IMR-90 (cell line): ENCODE data around the gene HIGD2A.

Experiments
- CEBPB ChIP-seq: IDR thresholded peaks from 2 replicates; pipeline ENCODE4 v1.6.1; 2012; ENCODE audit warnings: low read depth, low read length, improper control_type of control experiment
- CHD1 ChIP-seq: IDR thresholded peaks from 2 replicates; pipeline ENCODE4 v1.6.1; 2012; ENCODE audit warnings: low read depth, low read length, improper control_type of control experiment
- CTCF ChIP-seq: conservative IDR thresholded peaks from 2 replicates; pipeline ENCODE4 v1.5.1; 2012; ENCODE audit warnings: mild to moderate bottlenecking, low read depth, low read length, improper control_type of control experiment
- FOS ChIP-seq: fragments of 150-350 bp; IDR thresholded peaks from 2 replicates; pipeline ENCODE4 v1.6.1; 2016; ENCODE audit warnings: low read depth, low read length
- MAFK ChIP-seq: IDR thresholded peaks from 2 replicates; pipeline ENCODE4 v1.6.1; 2012; ENCODE audit warnings: low read depth, low read length, improper control_type of control experiment
- MXI1 ChIP-seq: IDR thresholded peaks from 2 replicates; pipeline ENCODE4 v1.6.1; 2012; ENCODE audit warnings: low read depth, mild to moderate bottlenecking, low read length, moderate library complexity, borderline replicate concordance
- POLR2A ChIP-seq: IDR thresholded peaks from 2 replicates; pipeline ENCODE4 v1.6.1; 2012; ENCODE audit warnings: mild to moderate bottlenecking, low read depth, low read length
- RAD21 ChIP-seq: IDR thresholded peaks from 2 replicates; pipeline ENCODE4 v1.6.1; 2012; ENCODE audit warnings: low read length, improper control_type of control experiment
- RCOR1 ChIP-seq: IDR thresholded peaks from 2 replicates; pipeline ENCODE4 v1.6.1; 2012; ENCODE audit warnings: mild to moderate bottlenecking, low read length, improper control_type of control experiment; ENCODE audit not compliant: insufficient replicate concordance
- SMC3 ChIP-seq: fragments of 150-350 bp; IDR thresholded peaks from 2 replicates; pipeline ENCODE4 v1.6.1; 2016; ENCODE audit warnings: low read depth, mild to moderate bottlenecking, antibody characterized with exemption, low read length, moderate library complexity
- TF ChIP-seq, protein P1 (sequence below): fragments of 150-350 bp; IDR thresholded peaks from 2 replicates; pipeline ENCODE4 v1.6.1; 2016; ENCODE audit warnings: low read depth, mild to moderate bottlenecking, low read length, moderate library complexity, borderline replicate concordance
- TF ChIP-seq, protein P2 (sequence below): fragments of 150-350 bp; IDR thresholded peaks from 2 replicates; pipeline ENCODE4 v1.6.1; 2017; ENCODE audit warnings: mild to moderate bottlenecking, antibody characterized with exemption, low read length, low read depth

GRCh38 chr5:176413255-176413565 lies 24.7 kb downstream of the HIGD2A start:
- TF ChIP-seq CTCF (no peak), CEBPB (no peak), POLR2A (no peak), RAD21 (no peak), SMC3 (no peak), CHD1 (no peak), MAFK (no peak), RCOR1 (no peak), FOS (no peak), MXI1 (no peak)
- TF ChIP-seq, protein P1, sequence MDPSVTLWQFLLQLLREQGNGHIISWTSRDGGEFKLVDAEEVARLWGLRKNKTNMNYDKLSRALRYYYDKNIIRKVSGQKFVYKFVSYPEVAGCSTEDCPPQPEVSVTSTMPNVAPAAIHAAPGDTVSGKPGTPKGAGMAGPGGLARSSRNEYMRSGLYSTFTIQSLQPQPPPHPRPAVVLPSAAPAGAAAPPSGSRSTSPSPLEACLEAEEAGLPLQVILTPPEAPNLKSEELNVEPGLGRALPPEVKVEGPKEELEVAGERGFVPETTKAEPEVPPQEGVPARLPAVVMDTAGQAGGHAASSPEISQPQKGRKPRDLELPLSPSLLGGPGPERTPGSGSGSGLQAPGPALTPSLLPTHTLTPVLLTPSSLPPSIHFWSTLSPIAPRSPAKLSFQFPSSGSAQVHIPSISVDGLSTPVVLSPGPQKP: no peak
- TF ChIP-seq, protein P2, sequence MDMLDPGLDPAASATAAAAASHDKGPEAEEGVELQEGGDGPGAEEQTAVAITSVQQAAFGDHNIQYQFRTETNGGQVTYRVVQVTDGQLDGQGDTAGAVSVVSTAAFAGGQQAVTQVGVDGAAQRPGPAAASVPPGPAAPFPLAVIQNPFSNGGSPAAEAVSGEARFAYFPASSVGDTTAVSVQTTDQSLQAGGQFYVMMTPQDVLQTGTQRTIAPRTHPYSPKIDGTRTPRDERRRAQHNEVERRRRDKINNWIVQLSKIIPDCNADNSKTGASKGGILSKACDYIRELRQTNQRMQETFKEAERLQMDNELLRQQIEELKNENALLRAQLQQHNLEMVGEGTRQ: no peak
